Keratinocyte (primary cell): ENCODE measurements around the gene CAP1. TPM values are rescaled to one million over a fixed set of nuclear protein-coding genes. Genes with fewer than 3 reads are reported as not detected.

ENCODE experiments used
- DNase-seq: peaks from one replicate; pipeline ENCODE4 v3.0.0-alpha.2; 2011; ENCODE audit warnings: low read depth, missing footprints, low spot score
- FAIRE-seq: peaks from 2 replicates; lab custom pipeline; 2011; peaks lifted over from hg19 to GRCh38; lab: Jason Lieb, UNC
- H2AFZ ChIP-seq: 2 replicates; pipeline ENCODE4 v1.6.0; 2012; ENCODE audit warnings: low read length, control low read depth, inconsistent platforms; ENCODE audit not compliant: control insufficient read depth
- H3K27ac ChIP-seq: 2 replicates; pipeline ENCODE4 v1.5.1; 2011; ENCODE audit warnings: low read length; ENCODE audit not compliant: control insufficient read depth, insufficient read depth
- H3K27me3 ChIP-seq: 3 replicates; pipeline ENCODE4 v1.6.0; 2011; ENCODE audit warnings: low read length; ENCODE audit not compliant: control insufficient read depth, insufficient read depth; ENCODE audit errors: extremely low read depth
- H3K36me3 ChIP-seq, 2 experiments: 2 replicates in 1 of 2; 3 replicates in 1 of 2; pipeline ENCODE4 v1.5.1; 2011; ENCODE audit warnings: low read length in 2 of 2, mild to moderate bottlenecking in 1 of 2; ENCODE audit not compliant: control insufficient read depth in 2 of 2, insufficient read depth in 2 of 2; ENCODE audit errors: extremely low read depth in 1 of 2
- H3K4me1 ChIP-seq: 3 replicates; pipeline ENCODE4 v1.5.1; 2011; ENCODE audit warnings: low read length; ENCODE audit not compliant: control insufficient read depth, insufficient read depth; ENCODE audit errors: extremely low read depth
- H3K4me2 ChIP-seq: 3 replicates; pipeline ENCODE4 v1.6.0; 2011; ENCODE audit warnings: low read depth, low read length; ENCODE audit not compliant: control insufficient read depth, insufficient read depth; ENCODE audit errors: extremely low read depth
- H3K4me3 ChIP-seq, 3 experiments: fragments of 200-600 bp in 1 of 3; sonication (generic) in 1 of 3; 2 replicates in 2 of 3; 3 replicates in 1 of 3; pipeline ENCODE4 v1.5.1; 2011 to 2016; ENCODE audit warnings: low read length in 3 of 3, mild to moderate bottlenecking in 3 of 3, control low read depth in 2 of 3, inconsistent platforms in 1 of 3, low read depth in 1 of 3, mixed read lengths in 1 of 3, mixed run types in 1 of 3, moderate library complexity in 1 of 3; ENCODE audit not compliant: control insufficient read depth in 2 of 3, insufficient read depth in 2 of 3; ENCODE audit errors: extremely low read depth in 1 of 3
- H3K79me2 ChIP-seq: 2 replicates; pipeline ENCODE4 v1.6.0; 2012; ENCODE audit warnings: low read length; ENCODE audit not compliant: control insufficient read depth, insufficient read depth
- H3K9ac ChIP-seq: 3 replicates; pipeline ENCODE4 v1.6.0; 2011; ENCODE audit warnings: low read length; ENCODE audit not compliant: control insufficient read depth, insufficient read depth; ENCODE audit errors: extremely low read depth
- H3K9me1 ChIP-seq: 3 replicates; pipeline ENCODE4 v1.6.0; 2011; ENCODE audit warnings: low read length; ENCODE audit not compliant: control insufficient read depth, insufficient read depth; ENCODE audit errors: extremely low read depth
- H3K9me3 ChIP-seq: 2 replicates; pipeline ENCODE4 v1.5.1; 2012; ENCODE audit warnings: low read depth, low read length; ENCODE audit not compliant: control insufficient read depth
- H4K20me1 ChIP-seq: 3 replicates; pipeline ENCODE4 v1.6.0; 2011; ENCODE audit warnings: low read length; ENCODE audit not compliant: control insufficient read depth, insufficient read depth; ENCODE audit errors: extremely low read depth
- CTCF ChIP-seq, 3 experiments: IDR thresholded peaks in 1 of 3; conservative IDR thresholded peaks in 1 of 3; optimal IDR thresholded peaks in 1 of 3; 2 replicates in 2 of 3; 3 replicates in 1 of 3; pipeline versions ENCODE3 to v1.5.1; 2011; ENCODE audit warnings: low read length in 3 of 3, mild to moderate bottlenecking in 3 of 3, moderate library complexity in 2 of 3, control low read depth in 1 of 3, inconsistent platforms in 1 of 3; ENCODE audit not compliant: insufficient read depth in 2 of 3; ENCODE audit errors: extremely low read depth in 1 of 3
- EZH2 ChIP-seq: IDR thresholded peaks from one replicate; pipeline ENCODE4 v1.6.1; 2012; ENCODE audit warnings: inconsistent platforms, mild to moderate bottlenecking, low read length, moderate library complexity
- dilution Hi-C: fragments of 300-500 bp; cut with MboI; formaldehyde crosslinking; loops from one replicate; pipeline ENCODE4 v1.7.0; 2020; ENCODE audit warnings: low sequenced_read_pairs; ENCODE audit not compliant: extremely low pct_ligation_motif_present
- polyA plus RNA-seq, 5 experiments: library from polyadenylated mRNA; depleted of rRNA in 3 of 5; stranded (reverse) in 3 of 5; stranded (forward) in 1 of 5; unstranded in 1 of 5; fragments of >200 nt; gene quantifications; 1 replicate in 1 of 5; 2 replicates in 3 of 5; 3 replicates in 1 of 5; pipeline versions ENCODE4 v1.2.1 to v1.2.3, GENCODE V29; 2011 to 2012; ENCODE audit warnings: missing spikeins in 2 of 5, low read depth in 1 of 5, low replicate concordance in 1 of 5

Gene CAP1
- polyA plus RNA-seq, 1 donor (not counting 4 experiments of a cell fraction or from before 2014, with no cell fraction given), result 959 TPM

GRCh38 chr1:40024671-40025070 is 15.9 kb upstream of the CAP1 start:
- FAIRE-seq (no peak), DNase-seq (no peak)
- Histone ChIP-seq H3K4me1 (peaks cover 2% of the 10 kb centered on the region), H3K9me3 (no peaks in the 10 kb centered on the region), H3K4me3 (no peak overlapping the region), H3K9me1 (no peaks in the 10 kb centered on the region), H3K9ac (no peak overlapping the region), H2AFZ (no peak overlapping the region), H3K4me2 (no peak overlapping the region), H3K79me2 (no peaks in the 10 kb centered on the region), H3K27me3 (no peaks in the 10 kb centered on the region), H4K20me1 (no peaks in the 10 kb centered on the region), H3K36me3 (no peaks in the 10 kb centered on the region), H3K27ac (no peak overlapping the region)
- dilution Hi-C loops, result no loop called here
- no peak for TF ChIP-seq CTCF (optimal IDR thresholded peaks at IDR 0.05 in 1 of 3, IDR thresholded peaks at IDR 0.05 in 1 of 3, conservative IDR thresholded peaks at IDR 0.05 in 1 of 3; ENCODE audit: extremely low read depth in 1 of 3, insufficient read depth in 2 of 3, low read length in 3 of 3)
- TF ChIP-seq EZH2, result no peak

GRCh38 chr1:40027647-40028046 is 12.9 kb upstream of the CAP1 start:
- DNase-seq, result no peak
- FAIRE-seq, result no peak
- H3K36me3 ChIP-seq, result no peaks in the 10 kb centered on the region
- TF ChIP-seq EZH2 (no peak), CTCF (optimal IDR thresholded peaks at IDR 0.05 in 1 of 3, IDR thresholded peaks at IDR 0.05 in 1 of 3, conservative IDR thresholded peaks at IDR 0.05 in 1 of 3; ENCODE audit: extremely low read depth in 1 of 3, insufficient read depth in 2 of 3, low read length in 3 of 3) (no peak)
- H3K27ac ChIP-seq, result no peak overlapping the region
- no peaks in the 10 kb centered on the region for H3K9me1 ChIP-seq
- peaks cover 19% of the 10 kb centered on the region for H3K4me1 ChIP-seq
- H4K20me1 ChIP-seq, result no peaks in the 10 kb centered on the region
- no peaks in the 10 kb centered on the region for H3K27me3 ChIP-seq
- H3K4me3 ChIP-seq, result no peak overlapping the region
- no peak overlapping the region for H3K9ac ChIP-seq
- no peaks in the 10 kb centered on the region for H3K9me3 ChIP-seq
- no peaks in the 10 kb centered on the region for H3K79me2 ChIP-seq
- no peak overlapping the region for H2AFZ ChIP-seq
- H3K4me2 ChIP-seq, result no peak overlapping the region
- dilution Hi-C loops, result no loop called here
